GM19193 (cell line): ENCODE data around the gene ATR.

ENCODE experiments used
- POLR2A ChIP-seq: IDR thresholded peaks from 4 replicates; pipeline ENCODE4 v1.6.1; 2011; ENCODE audit not compliant: insufficient read depth, insufficient read length; ENCODE audit errors: extremely low read depth

ATR gene

GRCh38 chr3:142434503-142434902 lies 144.0 kb downstream of the ATR start:
- no peak for TF ChIP-seq POLR2A

DNA sequence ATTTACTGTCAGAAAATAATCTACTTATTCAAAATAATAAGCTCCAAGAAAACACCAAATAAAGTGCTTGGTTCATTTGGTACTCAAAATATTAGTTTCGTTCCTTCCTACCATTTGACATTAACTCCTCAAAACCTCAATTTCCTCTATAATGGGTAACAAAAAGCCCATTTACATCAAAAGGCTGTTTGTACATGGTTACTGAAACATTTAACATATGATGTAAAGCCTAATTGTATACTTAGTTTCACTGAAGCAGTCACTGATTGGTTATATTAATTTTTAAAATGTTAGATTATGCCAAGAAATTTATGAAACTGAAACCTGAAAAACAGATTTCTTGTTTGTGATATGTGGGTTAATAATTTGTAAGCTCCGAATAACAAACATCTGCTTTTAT lies 145.4 kb downstream of the ATR start:
- no peak for TF ChIP-seq POLR2A

- no peak for TF ChIP-seq POLR2A
Observed at GRCh38 chr3:142429582-142429981, 149.0 kb downstream of the ATR start.

DNA sequence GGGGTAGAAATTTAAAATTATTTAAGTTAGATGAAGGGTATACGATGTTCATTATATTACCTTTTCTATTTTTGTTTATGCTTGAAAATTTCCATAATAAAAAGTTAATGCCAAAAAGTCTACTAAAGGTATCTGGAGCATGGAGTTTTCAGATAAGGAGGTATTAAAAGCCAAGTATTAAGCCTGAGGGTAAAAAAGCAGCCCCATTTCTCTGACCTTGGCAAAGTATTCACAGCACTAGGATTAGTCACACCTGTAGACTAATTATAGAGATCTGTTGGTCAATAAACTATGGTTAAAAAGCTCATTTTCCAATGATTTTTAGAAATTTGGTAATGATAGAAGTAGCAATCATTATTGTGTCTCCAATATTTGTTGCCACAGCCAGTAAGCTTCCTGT lies 153.8 kb downstream of the ATR start:
- no peak for TF ChIP-seq POLR2A

- no peak for TF ChIP-seq POLR2A
Observed at GRCh38 chr3:142418926-142419592, 159.5 kb downstream of the ATR start.

DNA sequence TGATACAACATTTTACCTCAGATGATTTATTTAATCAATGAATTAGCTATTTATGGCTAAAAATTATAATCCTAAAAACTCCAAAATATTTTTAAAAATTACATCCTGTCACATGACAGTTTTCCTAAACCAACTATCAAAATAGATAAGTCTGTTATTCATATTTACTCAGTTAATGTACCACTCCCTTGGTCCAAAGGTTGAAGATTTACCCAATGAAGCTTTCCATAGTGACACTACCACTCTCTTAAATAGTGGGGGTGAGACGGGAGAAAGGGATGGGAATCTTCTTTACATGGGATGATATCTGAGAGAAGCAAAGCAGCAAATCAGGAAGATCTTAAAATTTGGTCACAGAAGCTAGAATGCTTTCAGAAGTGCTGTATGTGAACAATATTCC lies 161.2 kb downstream of the ATR start:
- no peak for TF ChIP-seq POLR2A
